ENCODE measurements around the gene PPM1K. TPM values are rescaled to one million over a fixed set of nuclear protein-coding genes. Genes with fewer than 3 reads are reported as not detected.
"Not testable (repeated sequence)": the region's sequence is repeated elsewhere in the genome, so short reads cannot be mapped to it uniquely, and the experiment has no call there.

Gene PPM1K
- 20.0 TPM for polyA plus RNA-seq (ENCODE audit: insufficient read length)

DNA sequence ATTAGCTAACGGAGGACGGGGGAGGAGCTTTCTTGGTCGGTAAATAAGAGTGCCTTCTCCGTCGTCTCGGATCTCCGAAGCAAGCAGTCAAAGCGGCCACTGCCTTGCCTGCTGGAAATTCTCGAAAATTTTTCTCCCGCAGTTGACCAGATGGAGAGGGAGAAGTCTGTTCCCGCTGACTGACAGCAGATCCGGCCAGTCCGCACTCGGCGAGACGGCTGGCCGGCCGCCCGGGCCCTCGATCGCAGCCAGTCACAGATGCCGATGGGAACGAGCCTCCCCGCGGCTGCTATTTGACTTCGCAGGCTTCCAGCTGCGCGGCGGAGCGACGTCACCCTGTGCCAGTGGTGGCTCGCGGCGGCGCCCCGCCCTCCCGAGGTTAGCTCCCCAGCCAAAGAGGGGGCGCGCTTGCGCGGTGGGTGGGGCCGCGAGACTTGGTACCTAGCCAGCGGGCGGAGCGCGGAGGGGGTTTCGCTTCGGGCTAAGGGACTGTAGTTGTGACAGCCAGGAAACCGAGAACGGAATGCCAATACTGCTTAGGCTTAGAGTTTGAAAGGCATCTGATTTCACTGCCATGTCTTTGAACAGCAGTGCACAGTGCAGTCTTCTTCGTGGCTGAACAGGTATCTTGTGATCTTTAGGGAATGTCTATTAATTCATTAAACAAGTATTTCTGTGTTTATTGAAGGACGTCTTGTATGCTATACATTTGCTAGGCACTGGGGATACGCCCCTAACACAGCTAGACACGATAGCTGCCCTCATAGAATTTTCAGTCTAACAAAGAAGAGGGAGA, at the start of gene PPM1K:
Gene PPM1K, minus strand, starts transcription at position 123 of the 796 bp plus-strand sequence. CDS start 5,978 bp downstream, outside the sequence.
- peak; percentile 99 for DNase-seq

DNA sequence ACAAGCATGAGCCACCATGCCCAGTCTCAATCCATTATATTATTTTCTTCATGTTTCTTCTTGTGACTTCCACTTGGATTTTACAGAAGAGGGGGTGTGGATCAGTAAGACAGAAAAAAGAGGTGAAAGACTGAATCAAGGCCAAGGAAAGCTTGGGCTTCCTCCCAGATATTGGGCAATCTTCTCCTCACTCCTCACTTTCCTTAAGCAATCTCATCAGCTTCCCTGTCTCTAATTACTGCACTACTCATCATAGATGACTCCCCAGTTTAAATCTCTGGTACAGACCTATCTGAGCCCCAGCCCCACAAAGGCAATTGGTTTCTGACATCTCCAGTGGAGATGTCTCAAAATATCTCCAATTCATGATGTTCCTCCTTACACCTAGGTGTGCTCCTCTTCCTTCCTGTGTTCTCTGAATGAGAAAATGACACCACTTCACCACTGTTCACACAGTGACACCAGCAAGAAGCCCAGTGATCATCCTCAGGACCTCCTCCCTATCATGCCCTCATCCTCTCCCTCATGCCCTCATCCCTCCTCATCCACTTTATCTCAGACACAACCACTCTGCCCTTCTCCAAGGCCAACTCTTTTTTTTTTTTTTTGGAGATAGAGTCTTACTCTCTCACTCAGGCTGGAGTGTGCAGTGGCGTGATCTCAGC, 49.5 kb upstream of the PPM1K start:
- no peak for DNase-seq

DNA sequence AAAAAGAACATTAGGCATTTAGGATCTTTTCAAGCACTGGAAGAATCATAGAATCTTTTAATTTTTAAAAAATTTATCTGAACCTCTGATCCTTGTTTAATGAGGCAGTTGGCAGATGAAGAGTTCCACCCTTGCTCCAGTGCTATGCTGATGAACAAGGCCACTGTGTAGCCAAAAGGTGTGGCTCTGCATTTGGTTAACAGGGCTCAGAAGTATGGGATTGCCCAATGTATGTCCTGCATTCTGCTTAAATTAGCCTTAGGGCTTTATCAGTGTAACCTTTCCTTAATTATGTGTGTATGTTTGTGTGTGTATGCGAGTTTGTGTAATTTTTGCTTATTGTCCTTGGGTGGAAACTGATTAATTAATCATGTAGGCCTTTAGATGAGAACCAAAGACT, 43.3 kb upstream of the PPM1K start:
- DNase-seq, result no peak

DNA sequence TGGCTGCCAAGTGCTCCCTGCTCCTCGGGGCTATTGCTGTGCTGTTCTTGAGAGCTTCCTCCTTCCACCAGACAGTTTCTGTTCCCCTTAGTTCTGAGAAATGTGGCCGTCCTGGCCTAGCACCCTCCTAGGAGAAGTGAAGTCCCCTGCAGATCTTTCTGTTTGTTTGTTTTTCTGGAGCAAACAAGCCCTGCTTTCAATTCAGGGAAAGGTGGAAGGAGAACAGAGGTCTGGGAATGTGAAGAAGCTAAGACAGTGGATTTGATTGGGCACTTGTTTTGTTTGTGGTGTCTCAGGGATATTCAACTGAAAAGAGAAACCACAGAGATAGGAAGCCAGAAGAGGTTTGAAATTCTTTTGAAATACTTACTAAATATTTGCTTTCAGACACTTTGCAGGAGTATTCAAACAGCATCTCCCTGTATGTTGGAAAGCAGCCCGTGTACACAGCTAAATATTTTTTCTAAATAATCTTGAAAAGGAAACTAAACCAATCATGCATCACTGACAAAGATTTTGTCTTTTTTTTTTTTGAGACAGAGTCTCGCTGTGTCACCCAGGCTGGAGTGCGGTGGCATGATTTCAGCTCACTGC, 36.5 kb upstream of the PPM1K start:
- DNase-seq, result peak; percentile 15

DNA sequence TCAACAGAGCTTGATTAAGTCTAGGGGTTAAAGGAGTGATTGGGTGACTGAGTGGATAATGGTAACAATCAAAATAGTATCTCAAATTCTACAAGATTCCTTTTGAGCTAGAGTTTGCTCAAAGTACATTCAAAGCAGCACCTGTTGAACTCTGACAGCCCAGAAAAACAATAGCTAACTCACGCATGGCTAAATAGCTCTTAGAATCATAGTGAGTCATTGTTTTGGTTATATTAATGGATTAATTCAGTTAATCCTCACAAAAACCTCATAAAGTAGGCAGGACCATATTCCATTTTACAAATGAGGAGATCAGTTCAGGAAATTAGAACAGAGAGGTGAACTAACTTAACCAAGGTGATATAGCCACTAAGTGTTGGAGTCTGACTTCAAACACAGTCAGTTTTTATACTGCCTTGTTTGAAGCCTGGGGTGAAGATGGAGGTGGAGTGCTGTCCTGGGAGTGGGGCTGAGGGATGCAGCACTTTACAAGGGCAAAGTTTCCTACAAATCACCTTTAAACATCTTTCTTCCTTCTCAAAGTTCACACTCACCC, 35.9 kb upstream of the PPM1K start:
- DNase-seq, result no peak

DNA sequence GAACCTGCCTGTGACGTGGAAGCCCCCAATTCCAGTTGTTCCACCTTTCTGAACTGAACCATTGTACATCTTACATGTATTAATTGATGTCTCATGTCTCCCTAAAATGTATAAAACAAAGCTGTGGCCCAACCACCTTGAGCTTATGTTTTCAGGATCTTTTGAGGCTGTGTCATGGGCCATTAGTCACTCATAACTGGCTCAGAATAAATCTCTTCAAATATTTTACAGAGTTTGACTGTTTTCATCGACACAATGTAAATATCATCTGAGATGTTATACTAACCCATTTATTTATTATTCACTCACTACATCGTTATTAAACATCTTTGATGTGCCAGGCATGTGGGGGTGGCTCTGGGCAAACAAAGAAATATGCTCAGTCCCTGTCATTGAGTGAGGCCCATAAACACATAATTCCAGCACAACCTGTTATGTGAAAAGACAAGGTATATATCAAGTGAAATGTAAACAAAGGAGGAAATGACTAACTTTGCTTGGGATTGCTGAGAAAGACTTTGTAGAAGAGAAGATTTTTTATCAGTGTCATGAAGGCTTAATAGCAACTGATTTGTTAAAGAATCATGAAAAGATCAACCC, 34.5 kb upstream of the PPM1K start:
- no peak for DNase-seq

DNA sequence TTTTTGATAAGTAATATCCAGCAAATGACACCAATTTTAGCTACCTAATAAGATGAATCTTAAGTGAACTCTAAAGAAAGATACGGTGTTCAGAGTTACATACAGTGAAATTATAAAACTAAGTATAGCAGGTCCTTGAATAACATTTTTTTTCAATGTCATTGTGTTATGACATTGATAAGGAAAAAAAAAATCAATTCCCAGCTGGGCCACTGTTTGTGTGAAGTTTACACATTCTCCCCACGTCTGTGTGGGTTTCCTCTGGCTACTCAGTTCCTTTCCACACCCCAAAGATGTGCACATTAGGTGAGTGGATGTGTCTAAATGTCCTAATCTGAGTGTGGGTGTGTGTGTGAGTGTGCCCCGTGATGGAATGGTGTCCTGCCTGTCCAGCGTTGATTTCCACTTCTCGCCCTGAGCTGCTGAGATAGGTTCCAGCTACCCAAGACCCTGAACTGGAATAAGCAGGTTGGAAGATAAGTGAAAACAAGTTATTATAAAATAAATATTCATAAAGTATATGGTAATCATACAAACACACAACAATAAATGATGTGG, 31.2 kb upstream of the PPM1K start:
- DNase-seq, result no peak

DNA sequence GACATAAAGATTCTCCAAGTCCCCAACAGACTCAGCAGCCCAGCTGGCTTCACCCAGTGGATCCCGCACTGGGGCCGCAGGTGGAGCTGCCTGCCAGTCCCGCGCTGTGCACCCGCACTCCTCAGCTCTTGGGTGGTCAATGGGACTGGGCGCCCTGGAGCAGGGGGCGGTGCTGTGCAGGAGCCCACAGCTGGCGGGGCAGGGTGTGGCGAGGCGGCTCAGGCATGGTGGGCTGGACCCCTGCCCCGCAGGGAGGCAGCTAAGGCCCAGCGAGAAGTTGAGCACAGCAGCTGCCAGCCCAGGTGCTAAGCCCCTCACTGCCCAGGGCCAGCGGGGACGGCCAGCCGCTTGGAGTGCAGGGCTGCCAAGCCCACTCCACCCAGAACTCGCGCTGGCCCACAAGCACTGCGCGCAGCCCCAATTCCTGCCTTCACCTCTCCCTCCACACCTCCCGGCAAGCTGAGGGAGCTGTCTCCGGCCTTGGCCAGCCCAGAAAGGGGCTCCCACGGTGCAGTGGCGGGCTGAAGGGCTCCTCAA, 28.8 kb upstream of the PPM1K start:
- not testable (repeated sequence) for DNase-seq

DNA sequence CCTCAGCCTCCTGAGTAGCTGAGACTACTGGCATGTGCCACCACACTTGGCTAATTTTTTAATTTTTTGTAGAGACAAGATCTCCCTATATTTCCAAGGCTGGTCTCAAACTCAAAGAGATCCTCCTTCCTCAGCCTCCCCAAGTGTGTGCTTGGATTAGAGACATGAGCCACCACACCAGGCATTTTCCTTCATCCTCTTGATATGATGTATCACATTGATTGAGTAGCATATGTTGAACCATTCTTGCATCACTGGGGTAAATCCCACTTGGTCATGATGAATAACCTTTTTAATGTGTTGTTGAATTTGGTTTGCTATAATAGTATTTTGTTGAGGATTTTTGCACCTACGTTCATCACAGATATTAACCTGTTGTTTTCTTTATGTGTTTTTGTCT, 24.2 kb upstream of the PPM1K start:
- no peak for DNase-seq

DNA sequence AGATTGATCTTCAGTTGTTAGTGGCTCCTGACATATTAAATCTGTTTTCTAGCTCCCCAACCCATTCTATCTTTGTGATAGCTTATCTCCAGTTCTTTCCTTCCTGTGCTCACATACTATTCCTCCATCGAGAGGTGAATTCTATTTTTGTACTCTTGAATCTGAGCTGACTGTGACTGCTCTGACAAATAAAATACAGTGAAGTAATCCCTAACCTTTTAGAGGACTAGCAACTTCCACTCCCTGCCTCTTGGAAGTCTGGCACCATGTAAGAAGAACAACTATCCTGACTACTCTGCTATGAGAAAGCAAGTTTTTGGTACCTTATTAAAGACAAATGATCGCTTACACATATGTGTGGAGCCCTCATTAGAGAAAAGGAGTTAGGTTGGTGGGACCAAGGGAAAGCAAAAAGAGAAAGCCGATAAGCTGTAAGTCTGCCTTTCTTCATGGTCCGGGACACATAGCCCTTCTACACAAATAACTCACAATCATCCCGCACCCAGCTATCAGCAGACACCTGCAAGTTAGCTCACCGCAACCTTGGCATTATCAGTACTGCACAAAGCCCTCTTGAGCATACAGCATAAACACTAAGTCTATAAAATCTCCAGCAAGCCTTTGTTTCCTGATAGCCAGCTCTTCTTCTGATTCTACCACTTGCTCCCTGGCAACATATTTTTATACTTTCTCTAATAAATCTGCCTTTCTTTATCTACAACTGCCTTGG, 13.5 kb upstream of the PPM1K start:
- no peak for DNase-seq

DNA sequence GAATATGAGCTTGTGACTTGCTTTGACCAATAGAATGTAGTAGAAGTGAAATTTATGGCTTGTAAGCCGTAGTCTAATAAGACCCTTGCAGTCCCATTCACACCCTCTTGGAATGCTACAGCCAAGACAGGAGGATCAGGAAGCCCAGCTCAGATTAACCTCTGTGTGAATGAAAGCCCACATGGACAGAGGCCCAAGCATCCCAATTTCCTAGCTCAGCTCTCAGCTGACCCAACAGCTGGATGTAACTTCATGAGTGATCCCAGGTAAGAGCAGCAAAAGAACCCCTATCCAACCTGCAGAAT, 12.8 kb upstream of the PPM1K start:
- DNase-seq, result no peak

DNA sequence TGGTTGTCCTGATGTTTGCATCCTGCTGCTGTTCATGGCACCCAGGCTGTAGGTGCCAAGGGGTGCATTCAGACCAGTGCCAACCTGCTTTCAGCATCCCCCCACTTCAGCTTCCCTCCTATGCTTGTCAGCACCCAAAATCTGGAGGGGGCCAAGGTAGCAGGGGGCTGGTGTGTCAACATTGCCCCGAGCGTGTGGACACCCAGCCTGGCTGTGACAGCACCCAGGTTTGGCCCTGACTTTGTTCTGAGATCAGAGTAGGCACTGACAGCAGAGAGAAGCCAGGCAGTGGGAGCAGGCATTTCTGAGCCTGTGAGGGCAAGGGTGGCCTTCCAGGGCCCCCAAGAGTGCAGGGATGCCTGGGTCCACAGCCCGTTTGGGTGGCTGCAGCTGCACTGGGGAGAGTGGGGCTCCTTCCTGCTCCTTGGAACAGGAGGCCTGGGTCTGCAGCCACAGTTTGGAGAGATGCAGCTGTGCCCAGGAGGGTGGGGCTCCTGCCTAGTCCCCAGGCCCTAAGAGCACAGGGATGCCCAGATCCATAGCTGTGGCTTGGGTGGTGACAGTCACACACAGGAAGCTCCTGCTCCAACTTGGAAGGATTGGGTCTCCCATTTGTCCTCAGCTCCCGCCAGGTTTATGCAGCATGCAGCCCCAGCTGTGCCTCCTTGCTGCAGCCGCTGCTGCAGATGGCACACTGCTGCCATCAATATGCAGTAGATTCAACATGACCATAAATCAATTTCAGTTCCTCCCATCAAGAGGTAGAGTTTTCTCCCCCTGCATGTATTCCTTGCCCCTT, 12.3 kb upstream of the PPM1K start:
- no peak for DNase-seq

DNA sequence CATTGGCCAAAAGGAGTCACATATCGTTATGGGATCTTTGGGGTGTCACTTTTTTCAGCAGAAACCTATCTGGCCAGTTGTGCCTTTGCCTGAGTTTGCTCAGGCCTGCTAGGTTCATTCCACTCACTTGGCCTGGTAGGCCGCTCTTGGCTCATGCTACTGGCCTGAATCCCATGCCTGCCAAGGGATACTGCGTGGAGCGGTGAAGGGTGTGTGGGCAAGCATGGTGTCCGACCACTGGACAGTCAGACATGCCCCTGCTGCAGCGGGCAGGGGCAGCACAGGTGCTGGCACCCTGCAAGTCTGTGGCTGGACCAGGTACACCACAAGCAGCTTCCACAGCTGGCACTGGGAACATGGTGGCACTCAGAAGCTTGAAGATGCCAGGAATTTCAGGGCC, 11.3 kb upstream of the PPM1K start:
- DNase-seq, result no peak

DNA sequence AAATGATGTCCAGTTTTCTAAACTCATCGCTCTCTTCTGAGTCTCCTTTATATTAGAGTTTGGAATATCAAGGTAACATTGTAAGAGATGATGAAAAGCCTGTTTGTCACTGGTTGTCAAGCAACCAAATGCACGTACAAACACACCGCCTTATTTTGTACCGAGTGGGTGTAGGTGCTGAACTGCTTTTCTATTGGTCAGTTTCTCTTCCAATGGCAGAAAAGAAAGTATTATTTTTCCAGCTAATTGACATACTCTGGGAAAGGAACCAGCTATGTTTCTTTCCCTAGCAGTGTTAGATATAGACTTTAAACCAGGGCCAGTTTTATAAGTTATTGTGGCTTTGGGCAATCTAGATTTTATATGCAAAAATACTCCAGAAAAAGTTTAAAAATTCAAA, 6.6 kb upstream of the PPM1K start:
- peak; percentile 13 for DNase-seq

DNA sequence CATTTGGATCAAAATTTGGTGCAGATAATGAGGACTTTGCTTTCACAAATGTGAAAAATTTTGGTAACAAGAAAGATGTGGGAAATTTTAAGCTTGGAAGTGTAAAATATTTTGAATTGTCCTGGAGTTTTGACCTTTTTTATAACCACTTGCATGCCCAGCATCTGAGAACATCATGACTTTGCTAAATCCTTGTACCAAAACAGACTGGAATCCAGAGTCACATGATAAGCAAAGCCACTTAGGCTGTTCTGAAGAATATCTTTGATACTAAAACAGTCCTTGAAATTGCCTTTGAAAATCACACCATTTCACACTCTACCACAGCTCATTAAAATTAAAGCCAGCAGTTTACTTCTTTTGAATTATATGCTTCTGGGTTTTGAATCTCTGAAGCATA, 2.5 kb upstream of the PPM1K start:
- no peak for DNase-seq

DNA sequence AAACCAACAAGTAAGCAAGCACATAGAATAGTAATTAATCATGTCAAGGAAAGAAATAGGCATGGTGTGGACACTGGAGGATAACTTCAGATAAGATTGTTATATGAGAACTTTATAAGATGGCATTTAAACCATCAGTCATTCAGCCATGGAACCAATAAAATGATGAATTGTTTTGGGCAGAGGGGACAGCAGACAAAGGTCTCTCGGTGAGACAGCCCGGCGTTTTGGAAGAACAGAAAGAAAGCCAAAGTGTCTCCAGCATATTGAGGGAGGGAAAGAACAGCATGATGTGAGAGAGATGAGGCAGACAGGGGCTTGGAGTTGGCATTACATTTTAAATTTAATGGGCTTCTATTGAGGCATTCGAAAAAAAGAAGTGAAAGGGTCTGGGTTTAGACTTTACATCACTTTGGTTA, 883 bp upstream of the PPM1K start:
- peak; percentile 14 for DNase-seq

DNA sequence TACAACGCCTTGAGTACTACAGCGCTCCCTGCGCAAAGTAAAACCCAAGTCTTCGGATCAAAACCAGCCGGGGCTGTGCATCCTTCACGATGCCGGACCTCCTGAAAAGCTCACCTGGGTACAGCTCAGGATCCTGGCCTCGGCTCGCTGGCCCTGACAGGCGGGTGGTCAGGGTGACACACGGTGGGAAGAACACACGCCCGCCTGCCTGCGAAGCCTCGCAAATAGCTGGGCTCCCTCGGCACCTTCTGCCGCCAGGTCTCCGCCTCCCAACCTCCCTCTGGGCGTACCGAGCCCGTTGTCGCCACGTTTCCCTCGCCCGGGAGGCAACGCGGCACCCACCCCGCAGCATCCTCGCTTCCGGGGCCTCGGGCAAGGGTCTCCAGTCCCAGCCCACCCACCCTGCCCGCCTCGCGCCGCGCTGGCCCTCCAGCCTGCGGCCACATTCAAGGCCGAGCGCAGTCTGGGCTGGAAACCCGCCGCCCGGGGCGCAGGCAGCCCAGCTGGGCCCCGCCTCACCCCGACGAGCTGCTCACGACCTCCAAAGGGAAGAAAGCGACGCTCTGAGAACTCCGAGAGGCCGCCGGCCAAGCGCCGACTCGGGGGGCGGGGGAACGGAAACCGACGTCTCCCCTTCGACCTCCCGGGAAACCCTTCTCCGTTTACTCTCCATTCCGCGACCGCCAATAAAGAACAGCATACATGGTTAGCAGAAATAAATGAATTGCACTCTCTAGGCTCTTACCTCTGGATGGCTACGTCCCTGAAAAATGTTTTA, 511 bp downstream of the PPM1K start:
- peak; percentile 75 for DNase-seq

DNA sequence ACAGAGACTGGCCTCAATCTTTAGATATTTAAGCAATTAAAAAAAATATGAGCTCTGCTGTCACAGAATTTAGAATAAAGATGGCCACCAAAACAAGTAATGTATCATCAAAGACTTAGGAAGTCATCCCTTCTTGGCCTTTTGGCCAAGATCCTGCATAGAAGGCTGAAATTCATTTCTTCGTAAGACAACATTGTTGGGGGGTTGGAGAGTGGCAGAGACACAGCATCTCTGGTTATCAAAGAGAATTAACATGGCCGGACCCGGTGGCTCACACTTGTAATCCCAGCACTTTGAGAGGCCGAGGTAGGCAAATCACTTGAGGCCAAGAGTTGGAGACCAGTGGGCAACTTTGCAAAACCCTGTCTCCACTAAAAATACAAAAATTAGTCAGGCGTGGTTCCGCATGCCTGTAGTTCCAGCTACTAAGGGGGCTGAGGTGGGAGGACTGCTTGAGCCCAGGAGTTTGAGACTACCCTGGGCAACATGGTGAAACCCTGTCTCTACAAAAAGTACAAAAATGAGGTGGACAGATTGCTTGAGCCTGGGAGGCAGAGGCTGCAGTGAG, 4.0 kb downstream of the PPM1K start:
- no peak for DNase-seq

DNA sequence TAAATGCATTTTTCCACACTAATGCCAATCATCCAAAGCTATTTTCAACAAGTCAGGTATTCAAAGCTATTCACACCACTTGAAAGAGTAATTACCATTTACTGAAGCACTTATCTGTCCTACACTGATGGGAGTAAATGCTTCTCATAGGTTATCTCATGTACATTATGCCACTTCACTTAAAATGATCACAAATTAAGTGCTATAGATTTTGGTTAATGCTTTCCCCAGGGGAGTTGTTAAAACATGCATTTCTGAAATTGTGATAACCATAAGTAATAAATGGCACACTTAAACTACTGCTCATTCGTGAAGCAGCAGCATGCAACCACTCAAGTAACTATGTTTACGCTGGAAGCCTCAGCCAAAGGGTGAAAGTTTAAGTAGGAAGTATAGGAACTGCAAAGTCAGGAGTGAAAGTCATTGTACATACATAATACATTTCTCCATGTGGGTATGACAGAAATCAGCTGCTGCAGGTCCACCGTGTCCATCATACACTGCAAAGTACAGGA, 6.6 kb downstream of the PPM1K start:
- DNase-seq, result no peak

Measured in hindlimb muscle (tissue), 1 donor.